K562 (cell line): ENCODE results near the gene HNRNPK. TPM values are rescaled to one million over a fixed set of nuclear protein-coding genes. Genes with fewer than 3 reads are reported as not detected.

Source experiments
- CBFA2T3 ChIP-seq: fragments of 450-650 bp; IDR thresholded peaks from 2 replicates; pipeline ENCODE4 v1.6.1; 2017
- CBFB ChIP-seq: sonication (generic); formaldehyde crosslinking; IDR thresholded peaks from 2 replicates; pipeline ENCODE4 v1.4.0; 2020; ENCODE audit warnings: mild to moderate bottlenecking, missing genetic modification reagents
- FOXM1 ChIP-seq, 2 experiments: fragments of 450-650 bp in 1 of 2; sonication (generic) in 1 of 2; formaldehyde crosslinking in 1 of 2; IDR thresholded peaks; 2 replicates each; pipeline versions ENCODE4 v1.6.1 to v1.9.0; 2017 to 2022; ENCODE audit warnings: low read depth in 2 of 2, mild to moderate bottlenecking in 2 of 2, missing genetic modification reagents in 1 of 2, moderate library complexity in 1 of 2
- HDAC2 ChIP-seq: fragments of 450-650 bp; IDR thresholded peaks from 2 replicates; pipeline ENCODE4 v1.6.1; 2016; ENCODE audit warnings: mild to moderate bottlenecking
- HNRNPL ChIP-seq: fragments of 200-400 bp; formaldehyde crosslinking; IDR thresholded peaks from 2 replicates; pipeline ENCODE4 v1.6.1; 2017; ENCODE audit warnings: low read depth, mild to moderate bottlenecking, low read length
- SP1 ChIP-seq: sonication (generic); formaldehyde crosslinking; IDR thresholded peaks from 2 replicates; pipeline ENCODE4 v1.8.1; 2022; ENCODE audit warnings: mild to moderate bottlenecking, missing genetic modification reagents
- SRSF9 ChIP-seq: fragments of 200-400 bp; formaldehyde crosslinking; IDR thresholded peaks from 2 replicates; pipeline ENCODE4 v1.6.1; 2017; ENCODE audit warnings: low read depth, low read length, borderline replicate concordance
- TAF9B ChIP-seq: fragments of 450-650 bp; IDR thresholded peaks from 2 replicates; pipeline ENCODE4 v1.6.1; 2018; ENCODE audit warnings: mild to moderate bottlenecking; ENCODE audit not compliant: partially characterized antibody
- U2AF1 ChIP-seq: fragments of 200-400 bp; formaldehyde crosslinking; optimal IDR thresholded peaks from 2 replicates; pipeline ENCODE3; 2017; ENCODE audit warnings: mild to moderate bottlenecking, low read depth, low read length, moderate library complexity
- ZNF583 ChIP-seq: fragments of 250-450 bp; sonication (Bioruptor Pico); IDR thresholded peaks from 2 replicates; pipeline ENCODE4 v1.4.0; 2020
- polyA plus RNA-seq, 8 experiments: library from polyadenylated mRNA; depleted of rRNA in 4 of 8; stranded (reverse) in 5 of 8; unstranded in 3 of 8; fragments of >200 nt; fragmentation: Nextera tagmentation in 2 of 8; fragmentation: Illumina TruSeq in 1 of 8; extraction: Ambion mirVana in 2 of 8; extraction: Trizol in 1 of 8; gene quantifications; 2 replicates each; pipeline versions ENCODE4 v1.2.1 to v1.2.3, GENCODE V29; 2011 to 2014; ENCODE audit warnings: inconsistent platforms in 1 of 8, missing spikeins in 1 of 8
- total RNA-seq, 7 experiments: library from RNA; depleted of rRNA in 6 of 7; stranded (reverse); fragments of >200 nt in 6 of 7; fragmentation: Illumina TruSeq in 2 of 7; extraction: Trizol in 2 of 7; gene quantifications; 2 replicates each; pipeline versions ENCODE4 v1.2.1 to v1.2.3, GENCODE V29; 2011 to 2021; ENCODE audit warnings: low replicate concordance in 1 of 7
- TF ChIP-seq, protein P1 (sequence below): fragments of 250-450 bp; sonication (Bioruptor Pico); IDR thresholded peaks from 2 replicates; pipeline ENCODE4 v1.9.0; 2021; ENCODE audit warnings: mild to moderate bottlenecking, inconsistent platforms
- TF ChIP-seq, protein P2 (sequence below): fragments of 250-450 bp; sonication (Bioruptor Pico); IDR thresholded peaks from 2 replicates; pipeline ENCODE4 v1.8.0; 2021; ENCODE audit warnings: mild to moderate bottlenecking, moderate library complexity
- TF ChIP-seq, protein P3 (sequence below): sonication (generic); formaldehyde crosslinking; IDR thresholded peaks from 2 replicates; pipeline ENCODE4 v1.8.0; 2022; ENCODE audit warnings: mild to moderate bottlenecking, low read depth, missing genetic modification reagents
- TF ChIP-seq, protein P4 (sequence below): sonication (generic); formaldehyde crosslinking; IDR thresholded peaks from 2 replicates; pipeline ENCODE4 v1.8.1; 2023; ENCODE audit warnings: missing genetic modification reagents, mild to moderate bottlenecking, borderline replicate concordance
- TF ChIP-seq, protein P5 (sequence below): fragments of 450-650 bp; IDR thresholded peaks from 2 replicates; pipeline ENCODE4 v1.6.1; 2016; ENCODE audit warnings: mild to moderate bottlenecking

HNRNPK gene
- total and polyA plus RNA-seq, 9 of the 15 experiments (the other 6 are each of a cell fraction or from before 2014, with no cell fraction given), result 224 to 883 (median 618) TPM

DNA sequence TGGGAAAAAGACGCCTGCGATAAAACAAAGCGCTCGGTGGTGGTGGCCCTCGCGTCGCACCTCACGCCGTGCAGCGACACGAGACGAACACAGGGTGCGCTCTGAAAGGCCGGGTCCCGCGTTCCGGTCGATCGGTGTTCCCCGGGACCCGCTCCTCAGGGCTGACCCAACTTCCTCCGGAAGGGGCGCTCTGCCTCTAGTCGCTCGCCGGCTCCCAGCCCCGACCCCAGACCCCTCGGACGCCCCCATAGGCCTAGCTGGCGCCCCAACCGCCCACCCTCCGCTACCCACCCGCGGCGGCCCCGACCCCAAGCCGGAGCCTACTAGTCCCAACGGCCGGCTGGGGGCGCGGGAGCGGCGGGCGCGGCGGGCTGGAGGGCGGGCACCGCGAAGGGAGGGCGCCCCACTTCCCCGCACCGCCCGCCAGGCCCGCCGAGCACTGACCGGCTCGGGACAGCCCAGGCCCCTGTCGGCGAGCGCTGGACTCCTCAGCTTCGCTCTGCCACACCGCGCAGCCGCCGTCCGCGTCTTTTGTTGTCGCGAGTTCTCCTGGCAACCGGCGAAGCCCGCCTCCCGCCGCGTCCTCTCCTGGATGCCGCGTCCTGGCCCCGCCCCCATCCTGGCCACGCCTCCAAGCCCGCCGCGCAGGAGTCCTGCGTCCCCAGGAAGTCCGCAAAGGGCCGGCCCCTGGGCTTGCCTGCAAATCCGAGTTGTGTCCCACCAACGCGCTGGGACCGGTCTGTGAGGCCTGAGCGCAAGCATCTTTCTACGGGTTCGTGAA lies 58.9 kb downstream of the HNRNPK start, which contains the start of gene KIF27 (continued):
- TF ChIP-seq, protein P1, sequence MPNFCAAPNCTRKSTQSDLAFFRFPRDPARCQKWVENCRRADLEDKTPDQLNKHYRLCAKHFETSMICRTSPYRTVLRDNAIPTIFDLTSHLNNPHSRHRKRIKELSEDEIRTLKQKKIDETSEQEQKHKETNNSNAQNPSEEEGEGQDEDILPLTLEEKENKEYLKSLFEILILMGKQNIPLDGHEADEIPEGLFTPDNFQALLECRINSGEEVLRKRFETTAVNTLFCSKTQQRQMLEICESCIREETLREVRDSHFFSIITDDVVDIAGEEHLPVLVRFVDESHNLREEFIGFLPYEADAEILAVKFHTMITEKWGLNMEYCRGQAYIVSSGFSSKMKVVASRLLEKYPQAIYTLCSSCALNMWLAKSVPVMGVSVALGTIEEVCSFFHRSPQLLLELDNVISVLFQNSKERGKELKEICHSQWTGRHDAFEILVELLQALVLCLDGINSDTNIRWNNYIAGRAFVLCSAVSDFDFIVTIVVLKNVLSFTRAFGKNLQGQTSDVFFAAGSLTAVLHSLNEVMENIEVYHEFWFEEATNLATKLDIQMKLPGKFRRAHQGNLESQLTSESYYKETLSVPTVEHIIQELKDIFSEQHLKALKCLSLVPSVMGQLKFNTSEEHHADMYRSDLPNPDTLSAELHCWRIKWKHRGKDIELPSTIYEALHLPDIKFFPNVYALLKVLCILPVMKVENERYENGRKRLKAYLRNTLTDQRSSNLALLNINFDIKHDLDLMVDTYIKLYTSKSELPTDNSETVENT (CRISPR knock-in tag), result no peak
- TF ChIP-seq HNRNPL (no peak), SP1 (CRISPR knock-in tag) (no peak), FOXM1 (IDR thresholded peaks at IDR 0.05; ENCODE audit: low read depth) (no peak), FOXM1 (CRISPR knock-in tag; IDR thresholded peaks at IDR 0.05; ENCODE audit: low read depth) (no peak), U2AF1 (peak; percentile 24), CBFB (CRISPR knock-in tag) (no peak), TAF9B (no peak), SRSF9 (no peak), ZNF583 (CRISPR knock-in tag) (no peak), CBFA2T3 (no peak), HDAC2 (no peak)
- TF ChIP-seq, protein P2, sequence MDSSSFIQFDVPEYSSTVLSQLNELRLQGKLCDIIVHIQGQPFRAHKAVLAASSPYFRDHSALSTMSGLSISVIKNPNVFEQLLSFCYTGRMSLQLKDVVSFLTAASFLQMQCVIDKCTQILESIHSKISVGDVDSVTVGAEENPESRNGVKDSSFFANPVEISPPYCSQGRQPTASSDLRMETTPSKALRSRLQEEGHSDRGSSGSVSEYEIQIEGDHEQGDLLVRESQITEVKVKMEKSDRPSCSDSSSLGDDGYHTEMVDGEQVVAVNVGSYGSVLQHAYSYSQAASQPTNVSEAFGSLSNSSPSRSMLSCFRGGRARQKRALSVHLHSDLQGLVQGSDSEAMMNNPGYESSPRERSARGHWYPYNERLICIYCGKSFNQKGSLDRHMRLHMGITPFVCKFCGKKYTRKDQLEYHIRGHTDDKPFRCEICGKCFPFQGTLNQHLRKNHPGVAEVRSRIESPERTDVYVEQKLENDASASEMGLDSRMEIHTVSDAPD (CRISPR knock-in tag), result no peak
- TF ChIP-seq, protein P3, sequence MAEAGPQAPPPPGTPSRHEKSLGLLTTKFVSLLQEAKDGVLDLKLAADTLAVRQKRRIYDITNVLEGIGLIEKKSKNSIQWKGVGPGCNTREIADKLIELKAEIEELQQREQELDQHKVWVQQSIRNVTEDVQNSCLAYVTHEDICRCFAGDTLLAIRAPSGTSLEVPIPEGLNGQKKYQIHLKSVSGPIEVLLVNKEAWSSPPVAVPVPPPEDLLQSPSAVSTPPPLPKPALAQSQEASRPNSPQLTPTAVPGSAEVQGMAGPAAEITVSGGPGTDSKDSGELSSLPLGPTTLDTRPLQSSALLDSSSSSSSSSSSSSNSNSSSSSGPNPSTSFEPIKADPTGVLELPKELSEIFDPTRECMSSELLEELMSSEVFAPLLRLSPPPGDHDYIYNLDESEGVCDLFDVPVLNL (CRISPR knock-in tag), result no peak
- TF ChIP-seq, protein P4, sequence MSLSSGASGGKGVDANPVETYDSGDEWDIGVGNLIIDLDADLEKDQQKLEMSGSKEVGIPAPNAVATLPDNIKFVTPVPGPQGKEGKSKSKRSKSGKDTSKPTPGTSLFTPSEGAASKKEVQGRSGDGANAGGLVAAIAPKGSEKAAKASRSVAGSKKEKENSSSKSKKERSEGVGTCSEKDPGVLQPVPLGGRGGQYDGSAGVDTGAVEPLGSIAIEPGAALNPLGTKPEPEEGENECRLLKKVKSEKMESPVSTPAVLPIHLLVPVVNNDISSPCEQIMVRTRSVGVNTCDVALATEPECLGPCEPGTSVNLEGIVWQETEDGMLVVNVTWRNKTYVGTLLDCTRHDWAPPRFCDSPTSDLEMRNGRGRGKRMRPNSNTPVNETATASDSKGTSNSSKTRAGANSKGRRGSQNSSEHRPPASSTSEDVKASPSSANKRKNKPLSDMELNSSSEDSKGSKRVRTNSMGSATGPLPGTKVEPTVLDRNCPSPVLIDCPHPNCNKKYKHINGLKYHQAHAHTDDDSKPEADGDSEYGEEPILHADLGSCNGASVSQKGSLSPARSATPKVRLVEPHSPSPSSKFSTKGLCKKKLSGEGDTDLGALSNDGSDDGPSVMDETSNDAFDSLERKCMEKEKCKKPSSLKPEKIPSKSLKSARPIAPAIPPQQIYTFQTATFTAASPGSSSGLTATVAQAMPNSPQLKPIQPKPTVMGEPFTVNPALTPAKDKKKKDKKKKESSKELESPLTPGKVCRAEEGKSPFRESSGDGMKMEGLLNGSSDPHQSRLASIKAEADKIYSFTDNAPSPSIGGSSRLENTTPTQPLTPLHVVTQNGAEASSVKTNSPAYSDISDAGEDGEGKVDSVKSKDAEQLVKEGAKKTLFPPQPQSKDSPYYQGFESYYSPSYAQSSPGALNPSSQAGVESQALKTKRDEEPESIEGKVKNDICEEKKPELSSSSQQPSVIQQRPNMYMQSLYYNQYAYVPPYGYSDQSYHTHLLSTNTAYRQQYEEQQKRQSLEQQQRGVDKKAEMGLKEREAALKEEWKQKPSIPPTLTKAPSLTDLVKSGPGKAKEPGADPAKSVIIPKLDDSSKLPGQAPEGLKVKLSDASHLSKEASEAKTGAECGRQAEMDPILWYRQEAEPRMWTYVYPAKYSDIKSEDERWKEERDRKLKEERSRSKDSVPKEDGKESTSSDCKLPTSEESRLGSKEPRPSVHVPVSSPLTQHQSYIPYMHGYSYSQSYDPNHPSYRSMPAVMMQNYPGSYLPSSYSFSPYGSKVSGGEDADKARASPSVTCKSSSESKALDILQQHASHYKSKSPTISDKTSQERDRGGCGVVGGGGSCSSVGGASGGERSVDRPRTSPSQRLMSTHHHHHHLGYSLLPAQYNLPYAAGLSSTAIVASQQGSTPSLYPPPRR, result no peak
- TF ChIP-seq, protein P5, sequence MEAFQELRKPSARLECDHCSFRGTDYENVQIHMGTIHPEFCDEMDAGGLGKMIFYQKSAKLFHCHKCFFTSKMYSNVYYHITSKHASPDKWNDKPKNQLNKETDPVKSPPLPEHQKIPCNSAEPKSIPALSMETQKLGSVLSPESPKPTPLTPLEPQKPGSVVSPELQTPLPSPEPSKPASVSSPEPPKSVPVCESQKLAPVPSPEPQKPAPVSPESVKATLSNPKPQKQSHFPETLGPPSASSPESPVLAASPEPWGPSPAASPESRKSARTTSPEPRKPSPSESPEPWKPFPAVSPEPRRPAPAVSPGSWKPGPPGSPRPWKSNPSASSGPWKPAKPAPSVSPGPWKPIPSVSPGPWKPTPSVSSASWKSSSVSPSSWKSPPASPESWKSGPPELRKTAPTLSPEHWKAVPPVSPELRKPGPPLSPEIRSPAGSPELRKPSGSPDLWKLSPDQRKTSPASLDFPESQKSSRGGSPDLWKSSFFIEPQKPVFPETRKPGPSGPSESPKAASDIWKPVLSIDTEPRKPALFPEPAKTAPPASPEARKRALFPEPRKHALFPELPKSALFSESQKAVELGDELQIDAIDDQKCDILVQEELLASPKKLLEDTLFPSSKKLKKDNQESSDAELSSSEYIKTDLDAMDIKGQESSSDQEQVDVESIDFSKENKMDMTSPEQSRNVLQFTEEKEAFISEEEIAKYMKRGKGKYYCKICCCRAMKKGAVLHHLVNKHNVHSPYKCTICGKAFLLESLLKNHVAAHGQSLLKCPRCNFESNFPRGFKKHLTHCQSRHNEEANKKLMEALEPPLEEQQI, result no peak
